Smooth muscle cell (in vitro differentiated cells): ENCODE data around the gene PACSIN1. TPM values are rescaled to one million over a fixed set of nuclear protein-coding genes. Genes with fewer than 3 reads are reported as not detected.

Experiments
- DNase-seq: peaks from one replicate; lab custom pipeline; 2025; ENCODE audit not compliant: unreplicated experiment; lab: John Stamatoyannopoulos, UW
- H2AFZ ChIP-seq: fragments of 200-600 bp; sonication (generic); 2 replicates; pipeline ENCODE4 v1.6.0; 2016; ENCODE audit warnings: antibody characterized with exemption, low read depth, mild to moderate bottlenecking
- H3F3A ChIP-seq: fragments of 200-600 bp; sonication (generic); 2 replicates; pipeline ENCODE4 v1.6.0; 2017; ENCODE audit warnings: antibody characterized with exemption, low read depth
- H3K27ac ChIP-seq: fragments of 200-600 bp; sonication (generic); 2 replicates; pipeline ENCODE4 v1.5.1; 2016; ENCODE audit warnings: low read depth, mild to moderate bottlenecking
- H3K27me3 ChIP-seq: fragments of 200-600 bp; sonication (generic); 2 replicates; pipeline ENCODE4 v1.6.1; 2016; ENCODE audit warnings: low read depth, mild to moderate bottlenecking
- H3K36me3 ChIP-seq: fragments of 200-600 bp; sonication (generic); 2 replicates; pipeline ENCODE4 v1.5.1; 2016; ENCODE audit warnings: low read depth
- H3K4me1 ChIP-seq: fragments of 200-600 bp; sonication (generic); 2 replicates; pipeline ENCODE4 v1.5.1; 2016; ENCODE audit warnings: low read depth
- H3K4me2 ChIP-seq: fragments of 200-600 bp; sonication (generic); 2 replicates; pipeline ENCODE4 v1.6.0; 2016; ENCODE audit warnings: mild to moderate bottlenecking
- H3K4me3 ChIP-seq: fragments of 200-600 bp; sonication (generic); 2 replicates; pipeline ENCODE4 v1.5.1; 2016; ENCODE audit warnings: mild to moderate bottlenecking
- H3K79me2 ChIP-seq: fragments of 200-600 bp; sonication (generic); 2 replicates; pipeline ENCODE4 v1.6.0; 2016; ENCODE audit warnings: low read depth, mild to moderate bottlenecking
- H3K9ac ChIP-seq: fragments of 200-600 bp; sonication (generic); 2 replicates; pipeline ENCODE4 v1.6.0; 2016; ENCODE audit warnings: low read depth
- H3K9me3 ChIP-seq: fragments of 200-600 bp; sonication (generic); replicated peaks from 2 replicates; pipeline ENCODE4 v1.5.1; 2016; ENCODE audit warnings: low read depth
- H4K20me1 ChIP-seq: fragments of 200-600 bp; sonication (generic); 2 replicates; pipeline ENCODE4 v1.6.0; 2016; ENCODE audit warnings: low read depth
- CTCF ChIP-seq: fragments of 200-600 bp; sonication (generic); IDR thresholded peaks from 2 replicates; pipeline ENCODE4 v1.5.1; 2017; ENCODE audit warnings: borderline replicate concordance, mild to moderate bottlenecking, antibody characterized with exemption; ENCODE audit not compliant: insufficient read depth, poor library complexity, severe bottlenecking
- WGBS: methylation state at CpG from one replicate; pipeline ENCODE4 v1.1.7; 2016; ENCODE audit warnings: low lambda C conversion rate; 5-methylcytosine and 5-hydroxymethylcytosine counted together
- polyA plus RNA-seq: library from polyadenylated mRNA; unstranded; fragments of >200 nt; fragmentation: Nextera tagmentation; extraction: Ambion mirVana; gene quantifications from 2 replicates; pipeline ENCODE4 v1.2.1, GENCODE V29; 2016
- total RNA-seq: library from RNA; depleted of rRNA; stranded (reverse); fragments of >200 nt; gene quantifications from 2 replicates; pipeline ENCODE4 v1.2.3, GENCODE V29; 2014

PACSIN1 gene
- total and polyA plus RNA-seq, 2 experiments from 2014 or later = not detected

- no peak overlapping the region for H3K4me3 ChIP-seq
- no peaks in the 10 kb centered on the region for H3K79me2 ChIP-seq
- no peaks in the 10 kb centered on the region for H3K36me3 ChIP-seq
- no peaks in the 10 kb centered on the region for H3F3A ChIP-seq
- DNase-seq = no peak
- H4K20me1 ChIP-seq = no peaks in the 10 kb centered on the region
- H3K27me3 ChIP-seq = no peaks in the 10 kb centered on the region
- H3K9me3 ChIP-seq = no peaks in the 10 kb centered on the region
- no peak for TF ChIP-seq CTCF
- no peak overlapping the region for H2AFZ ChIP-seq
- WGBS = 93% methylated on average over 8 of the region's 14 CpGs
- H3K4me1 ChIP-seq = no peaks in the 10 kb centered on the region
- no peak overlapping the region for H3K9ac ChIP-seq
- H3K4me2 ChIP-seq = no peak overlapping the region
- H3K27ac ChIP-seq = no peak overlapping the region
Observed at GRCh38 chr6:34539181-34539580, 73.3 kb downstream of the PACSIN1 start.

- Histone ChIP-seq H4K20me1 (no peaks in the 10 kb centered on the region), H3K9me3 (no peaks in the 10 kb centered on the region), H3K9ac (no peak overlapping the region), H3K27me3 (no peaks in the 10 kb centered on the region), H3K4me3 (no peak overlapping the region), H3K27ac (no peak overlapping the region), H3F3A (no peaks in the 10 kb centered on the region), H3K4me2 (no peak overlapping the region), H2AFZ (no peak overlapping the region), H3K36me3 (no peaks in the 10 kb centered on the region), H3K4me1 (no peaks in the 10 kb centered on the region), H3K79me2 (no peaks in the 10 kb centered on the region)
- no peak for DNase-seq
- WGBS = 81% methylated on average over 5 of the region's 5 CpGs
- TF ChIP-seq CTCF = no peak
Observed at GRCh38 chr6:34540222-34540621, 74.3 kb downstream of the PACSIN1 start.

- H3K9me3 ChIP-seq = no peaks in the 10 kb centered on the region
- H3K79me2 ChIP-seq = no peaks in the 10 kb centered on the region
- H3K4me1 ChIP-seq = no peaks in the 10 kb centered on the region
- H3K27me3 ChIP-seq = no peaks in the 10 kb centered on the region
- no peaks in the 10 kb centered on the region for H3F3A ChIP-seq
- WGBS = 97% methylated on average over 8 of the region's 8 CpGs
- H3K9ac ChIP-seq = no peak overlapping the region
- H3K4me3 ChIP-seq = no peak overlapping the region
- no peaks in the 10 kb centered on the region for H3K36me3 ChIP-seq
- no peaks in the 10 kb centered on the region for H4K20me1 ChIP-seq
- no peak overlapping the region for H2AFZ ChIP-seq
- no peak overlapping the region for H3K4me2 ChIP-seq
- H3K27ac ChIP-seq = no peak overlapping the region
- TF ChIP-seq CTCF = no peak
- DNase-seq = no peak
Observed at GRCh38 chr6:34540841-34541240, 75.0 kb downstream of the PACSIN1 start.

- H3K9me3 ChIP-seq = no peaks in the 10 kb centered on the region
- no peaks in the 10 kb centered on the region for H4K20me1 ChIP-seq
- no peaks in the 10 kb centered on the region for H3K4me1 ChIP-seq
- no peak overlapping the region for H3K9ac ChIP-seq
- H3F3A ChIP-seq = no peaks in the 10 kb centered on the region
- H3K27ac ChIP-seq = no peak overlapping the region
- no peak for DNase-seq
- no peaks in the 10 kb centered on the region for H3K79me2 ChIP-seq
- H3K36me3 ChIP-seq = no peaks in the 10 kb centered on the region
- no peaks in the 10 kb centered on the region for H3K27me3 ChIP-seq
- WGBS = 66% methylated on average over 5 of the region's 5 CpGs
- H3K4me3 ChIP-seq = no peak overlapping the region
- H2AFZ ChIP-seq = no peak overlapping the region
- no peak for TF ChIP-seq CTCF
- H3K4me2 ChIP-seq = no peak overlapping the region
Observed at GRCh38 chr6:34543421-34543820, 77.5 kb downstream of the PACSIN1 start.
